ENCODE data around the gene PPIA. TPM values are rescaled to one million over a fixed set of nuclear protein-coding genes. Genes with fewer than 3 reads are reported as not detected.

PPIA gene
- total RNA-seq, 1 experiment from 2014 or later = 2,465 TPM

GRCh38 chr7:44782460-44782859, 14.0 kb upstream of the PPIA start (continued):
- no peak for TF ChIP-seq GTF2I (CRISPR knock-in tag; conservative IDR thresholded peaks at IDR 0.05)
- no peak for TF ChIP-seq PRRX2 (CRISPR knock-in tag; IDR thresholded peaks at IDR 0.05)
- TF ChIP-seq CREM (CRISPR knock-in tag; IDR thresholded peaks at IDR 0.05) = no peak
- no peak for TF ChIP-seq ETV6 (CRISPR knock-in tag; IDR thresholded peaks at IDR 0.05)
- no peak for TF ChIP-seq EMX1 (CRISPR knock-in tag; IDR thresholded peaks at IDR 0.05)
- TF ChIP-seq JUN (CRISPR knock-in tag; IDR thresholded peaks at IDR 0.05) = no peak
- TF ChIP-seq, protein P1, sequence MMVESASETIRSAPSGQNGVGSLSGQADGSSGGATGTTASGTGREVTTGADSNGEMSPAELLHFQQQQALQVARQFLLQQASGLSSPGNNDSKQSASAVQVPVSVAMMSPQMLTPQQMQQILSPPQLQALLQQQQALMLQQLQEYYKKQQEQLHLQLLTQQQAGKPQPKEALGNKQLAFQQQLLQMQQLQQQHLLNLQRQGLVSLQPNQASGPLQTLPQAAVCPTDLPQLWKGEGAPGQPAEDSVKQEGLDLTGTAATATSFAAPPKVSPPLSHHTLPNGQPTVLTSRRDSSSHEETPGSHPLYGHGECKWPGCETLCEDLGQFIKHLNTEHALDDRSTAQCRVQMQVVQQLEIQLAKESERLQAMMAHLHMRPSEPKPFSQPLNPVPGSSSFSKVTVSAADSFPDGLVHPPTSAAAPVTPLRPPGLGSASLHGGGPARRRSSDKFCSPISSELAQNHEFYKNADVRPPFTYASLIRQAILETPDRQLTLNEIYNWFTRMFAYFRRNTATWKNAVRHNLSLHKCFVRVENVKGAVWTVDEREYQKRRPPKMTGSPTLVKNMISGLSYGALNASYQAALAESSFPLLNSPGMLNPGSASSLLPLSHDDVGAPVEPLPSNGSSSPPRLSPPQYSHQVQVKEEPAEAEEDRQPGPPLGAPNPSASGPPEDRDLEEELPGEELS (CRISPR knock-in tag; IDR thresholded peaks at IDR 0.05) = no peak
- TF ChIP-seq CDX4 (CRISPR knock-in tag; IDR thresholded peaks at IDR 0.05; ENCODE audit: borderline replicate concordance) = no peak
- TF ChIP-seq RELA (CRISPR knock-in tag; IDR thresholded peaks at IDR 0.05; ENCODE audit: borderline replicate concordance) = no peak
- no peak for TF ChIP-seq NFYB (CRISPR knock-in tag; conservative IDR thresholded peaks at IDR 0.05; ENCODE audit: low read depth)
- TF ChIP-seq MYBL2 (CRISPR knock-in tag; IDR thresholded peaks at IDR 0.05) = no peak
- no peak for TF ChIP-seq FOXK1 (CRISPR knock-in tag; IDR thresholded peaks at IDR 0.05)

DNA sequence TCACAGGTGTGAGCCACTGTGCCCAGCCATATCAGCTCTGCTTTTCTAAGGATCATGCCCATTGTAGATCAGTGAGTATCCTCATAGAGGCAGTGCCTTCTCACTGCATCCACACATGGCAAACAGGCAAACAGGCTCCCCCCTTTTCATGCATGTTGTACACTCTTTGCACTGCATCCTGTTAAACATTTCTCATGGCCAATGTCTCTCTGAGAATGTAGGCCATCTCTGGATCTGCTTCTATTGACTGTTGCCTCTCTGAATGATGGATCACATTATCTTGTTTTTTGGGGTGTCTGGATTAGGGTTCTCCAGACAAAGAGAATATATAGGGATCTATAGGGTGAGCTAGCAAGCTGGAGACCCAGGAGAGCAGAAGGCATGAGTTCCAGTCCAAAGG, 13.1 kb upstream of the PPIA start:
- ATAC-seq = no peak
- Mint-ChIP-seq H3K27ac (no peak overlapping the region), H3K27me3 (ENCODE audit: low read depth) (peaks cover 9% of the 10 kb centered on the region), H3K4me1 (no peaks in the 10 kb centered on the region), H3K4me3 (no peak overlapping the region), H3K36me3 (no peaks in the 10 kb centered on the region; the same call in 1 of the 2 replicates), H3K9me3 (peaks cover 13% of the 10 kb centered on the region)
- TF ChIP-seq ATF3 (CRISPR knock-in tag; conservative IDR thresholded peaks at IDR 0.05) (no peak), NFATC4 (CRISPR knock-in tag; IDR thresholded peaks at IDR 0.05) (no peak), MAX (CRISPR knock-in tag; IDR thresholded peaks at IDR 0.05) (no peak), CDX4 (CRISPR knock-in tag; IDR thresholded peaks at IDR 0.05; ENCODE audit: borderline replicate concordance) (no peak), GRHL2 (CRISPR knock-in tag; IDR thresholded peaks at IDR 0.05; ENCODE audit: insufficient replicate concordance, severe bottlenecking) (no peak)
- TF ChIP-seq, protein P2, sequence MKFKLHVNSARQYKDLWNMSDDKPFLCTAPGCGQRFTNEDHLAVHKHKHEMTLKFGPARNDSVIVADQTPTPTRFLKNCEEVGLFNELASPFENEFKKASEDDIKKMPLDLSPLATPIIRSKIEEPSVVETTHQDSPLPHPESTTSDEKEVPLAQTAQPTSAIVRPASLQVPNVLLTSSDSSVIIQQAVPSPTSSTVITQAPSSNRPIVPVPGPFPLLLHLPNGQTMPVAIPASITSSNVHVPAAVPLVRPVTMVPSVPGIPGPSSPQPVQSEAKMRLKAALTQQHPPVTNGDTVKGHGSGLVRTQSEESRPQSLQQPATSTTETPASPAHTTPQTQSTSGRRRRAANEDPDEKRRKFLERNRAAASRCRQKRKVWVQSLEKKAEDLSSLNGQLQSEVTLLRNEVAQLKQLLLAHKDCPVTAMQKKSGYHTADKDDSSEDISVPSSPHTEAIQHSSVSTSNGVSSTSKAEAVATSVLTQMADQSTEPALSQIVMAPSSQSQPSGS (CRISPR knock-in tag; IDR thresholded peaks at IDR 0.05; ENCODE audit: borderline replicate concordance, low read depth) = no peak
- TF ChIP-seq, protein P1 (CRISPR knock-in tag; IDR thresholded peaks at IDR 0.05) = no peak
- ChIA-PET CTCF (no interaction called here), POLR2A (interaction anchor here (0.7 kb wide), 1 partner anchor 35 kb away, joined by 4 read pairs; the partner anchor contains the start of gene ZMIZ2)
- DNase-seq (ENCODE audit: low spot score) = no peak

Data from WTC11 (cell line).